H1 (cell line): ENCODE results near the gene BIN1. TPM values are rescaled to one million over a fixed set of nuclear protein-coding genes. Genes with fewer than 3 reads are reported as not detected.

ENCODE experiments used
- CTCF ChIA-PET: fragments of 300-600 bp; sonication (Branson Sonifier 250); formaldehyde crosslinking; loops from one replicate; lab custom pipeline; 2021; ENCODE audit not compliant: partially characterized antibody; lab: Charles Lee
- POLR2A ChIA-PET: fragments of 300-600 bp; sonication (Branson Sonifier 250); formaldehyde crosslinking; loops from one replicate; lab custom pipeline; 2021; ENCODE audit warnings: inconsistent platforms; ENCODE audit not compliant: partially characterized antibody; lab: Charles Lee
- DNase-seq, 2 experiments: peaks; one replicate each; pipeline versions ENCODE4 v3.0.0 to v3.0.0-alpha.2; 2010 to 2022; ENCODE audit warnings: low spot score in 2 of 2, low read depth in 1 of 2, mixed read lengths in 1 of 2
- FAIRE-seq: peaks from 2 replicates; lab custom pipeline; 2011; peaks lifted over from hg19 to GRCh38; lab: Jason Lieb, UNC
- H2AFZ ChIP-seq: 2 replicates; pipeline ENCODE4 v1.8.1; 2012; ENCODE audit warnings: low read length, inconsistent platforms
- H2AK5ac ChIP-seq: 2 replicates; pipeline ENCODE4 v1.6.1; 2013; ENCODE audit warnings: low read depth, low read length
- H2BK120ac ChIP-seq: replicated peaks from 2 replicates; pipeline ENCODE3; 2013; ENCODE audit warnings: low read depth, low read length, inconsistent platforms
- H2BK12ac ChIP-seq: 2 replicates; pipeline ENCODE4 v1.6.1; 2013; ENCODE audit warnings: low read depth, low read length
- H2BK15ac ChIP-seq: 2 replicates; pipeline ENCODE4 v1.6.1; 2013; ENCODE audit warnings: low read length
- H2BK20ac ChIP-seq: 2 replicates; pipeline ENCODE4 v1.6.1; 2013; ENCODE audit warnings: low read length
- H2BK5ac ChIP-seq: 2 replicates; pipeline ENCODE4 v1.6.1; 2013; ENCODE audit warnings: low read depth, low read length
- H3K14ac ChIP-seq: 2 replicates; pipeline ENCODE4 v1.6.1; 2013; ENCODE audit warnings: inconsistent platforms; ENCODE audit not compliant: insufficient read length
- H3K18ac ChIP-seq: 2 replicates; pipeline ENCODE4 v1.6.1; 2013; ENCODE audit warnings: low read length; ENCODE audit errors: extremely low read depth
- H3K23ac ChIP-seq: 2 replicates; pipeline ENCODE4 v1.6.1; 2013; ENCODE audit warnings: inconsistent platforms; ENCODE audit not compliant: insufficient read length
- H3K23me2 ChIP-seq: 2 replicates; pipeline ENCODE4 v1.6.1; 2013; ENCODE audit warnings: low read depth, low read length
- H3K27ac ChIP-seq: 2 replicates; pipeline ENCODE4 v1.6.1; 2011; ENCODE audit warnings: low read depth, low read length, inconsistent platforms
- H3K27me3 ChIP-seq, 4 experiments: replicated peaks in 1 of 4; 1 replicate in 1 of 4; 2 replicates in 3 of 4; pipeline versions ENCODE4 v1.6.1 to v1.8.1; 2011 to 2013; ENCODE audit warnings: low read length in 3 of 4, mild to moderate bottlenecking in 3 of 4, inconsistent platforms in 2 of 4, mixed read lengths in 2 of 4, moderate library complexity in 1 of 4; ENCODE audit not compliant: control insufficient read depth in 3 of 4, insufficient read depth in 3 of 4; ENCODE audit errors: extremely low read depth in 1 of 4
- H3K36me3 ChIP-seq, 4 experiments: 2 replicates each; pipeline versions ENCODE4 v1.6.1 to v1.8.1; 2011 to 2013; ENCODE audit warnings: mild to moderate bottlenecking in 4 of 4, low read length in 3 of 4, moderate library complexity in 2 of 4, control low read depth in 1 of 4, inconsistent platforms in 1 of 4; ENCODE audit not compliant: insufficient read depth in 4 of 4, control insufficient read depth in 2 of 4
- H3K4ac ChIP-seq: replicated peaks from 2 replicates; pipeline ENCODE3; 2013; ENCODE audit warnings: low read length, low read depth, mixed read lengths, inconsistent platforms; ENCODE audit not compliant: insufficient read length
- H3K4me1 ChIP-seq, 4 experiments: replicated peaks in 1 of 4; 1 replicate in 1 of 4; 2 replicates in 3 of 4; pipeline versions ENCODE4 v1.6.1 to v1.8.1; 2011 to 2013; ENCODE audit warnings: low read length in 3 of 4, inconsistent platforms in 2 of 4, mixed read lengths in 1 of 4; ENCODE audit not compliant: insufficient read depth in 4 of 4, control insufficient read depth in 3 of 4
- H3K4me2 ChIP-seq, 2 experiments: 2 replicates each; pipeline versions ENCODE4 v1.6.1 to v1.8.1; 2011 to 2013; ENCODE audit warnings: low read depth in 2 of 2, low read length in 2 of 2, control low read depth in 1 of 2, inconsistent platforms in 1 of 2, mild to moderate bottlenecking in 1 of 2; ENCODE audit not compliant: insufficient read depth in 1 of 2
- H3K4me3 ChIP-seq, 4 experiments: fragments of 200-600, 300-600 bp in 1 of 4; sonication (generic), shearing (Covaris generic), sonication (Bioruptor Twin) in 1 of 4; 2 replicates each; pipeline versions ENCODE4 v1.5.1 to v1.8.1; 2011 to 2016; ENCODE audit warnings: low read length in 4 of 4, low read depth in 3 of 4, control low read depth in 2 of 4, inconsistent platforms in 2 of 4, mild to moderate bottlenecking in 2 of 4, mixed read lengths in 1 of 4, moderate library complexity in 1 of 4; ENCODE audit not compliant: insufficient read depth in 2 of 4; ENCODE audit errors: extremely low read depth in 1 of 4
- H3K56ac ChIP-seq: replicated peaks from 2 replicates; pipeline ENCODE3; 2013; ENCODE audit warnings: low read depth, mild to moderate bottlenecking, mixed read lengths, low read length, inconsistent platforms; ENCODE audit not compliant: insufficient read length
- H3K79me1 ChIP-seq: 2 replicates; pipeline ENCODE4 v1.6.1; 2013; ENCODE audit warnings: low read depth, low read length, control low read depth
- H3K79me2 ChIP-seq, 2 experiments: 2 replicates each; pipeline versions ENCODE4 v1.6.1 to v1.8.1; 2012 to 2013; ENCODE audit warnings: low read length in 2 of 2, mild to moderate bottlenecking in 2 of 2, inconsistent platforms in 1 of 2; ENCODE audit not compliant: insufficient read depth in 2 of 2, control insufficient read depth in 1 of 2
- H3K9ac ChIP-seq, 4 experiments: replicated peaks in 1 of 4; 1 replicate in 1 of 4; 2 replicates in 3 of 4; pipeline versions ENCODE4 v1.6.1 to v1.8.1; 2011 to 2013; ENCODE audit warnings: low read depth in 3 of 4, low read length in 3 of 4, control low read depth in 2 of 4, mild to moderate bottlenecking in 2 of 4, moderate library complexity in 2 of 4, inconsistent platforms in 1 of 4; ENCODE audit errors: extremely low read depth in 1 of 4
- H3K9me3 ChIP-seq, 2 experiments: 2 replicates each; pipeline versions ENCODE4 v1.6.1 to v1.8.1; 2012 to 2013; ENCODE audit warnings: mild to moderate bottlenecking in 2 of 2, moderate library complexity in 2 of 2, control low read depth in 1 of 2, inconsistent platforms in 1 of 2, low read depth in 1 of 2, low read length in 1 of 2, mixed read lengths in 1 of 2; ENCODE audit not compliant: insufficient read depth in 2 of 2
- H4K20me1 ChIP-seq, 2 experiments: replicated peaks in 1 of 2; 2 replicates each; pipeline versions ENCODE3 to v1.8.1; 2011 to 2013; ENCODE audit warnings: inconsistent platforms in 2 of 2, low read length in 2 of 2, mild to moderate bottlenecking in 1 of 2; ENCODE audit not compliant: insufficient read depth in 2 of 2, control insufficient read depth in 1 of 2
- H4K5ac ChIP-seq: 2 replicates; pipeline ENCODE4 v1.6.1; 2013; ENCODE audit warnings: low read length, low read depth, mixed read lengths, inconsistent platforms; ENCODE audit not compliant: insufficient read length
- H4K8ac ChIP-seq: 2 replicates; pipeline ENCODE4 v1.8.0; 2013; ENCODE audit warnings: mild to moderate bottlenecking, moderate library complexity, low read length, inconsistent platforms; ENCODE audit not compliant: insufficient read depth; ENCODE audit errors: extremely low read depth
- H4K91ac ChIP-seq: replicated peaks from 2 replicates; pipeline ENCODE3; 2013; ENCODE audit warnings: low read length, mixed read lengths, inconsistent platforms; ENCODE audit not compliant: insufficient read length
- BACH1 ChIP-seq: IDR thresholded peaks from 2 replicates; pipeline ENCODE4 v1.6.1; 2012; ENCODE audit warnings: low read length, improper control_type of control experiment
- CBX8 ChIP-seq: fragments of 300-800, 300-1000 bp; sonication (generic); IDR thresholded peaks from 2 replicates; pipeline ENCODE4 v1.7.1; 2016; ENCODE audit warnings: low read depth, low read length, borderline replicate concordance
- CREB1 ChIP-seq: IDR thresholded peaks from 2 replicates; pipeline ENCODE4 v1.6.1; 2012; ENCODE audit warnings: inconsistent platforms
- KDM1A ChIP-seq: fragments of 200-600, 300-600 bp; sonication (generic); IDR thresholded peaks from 2 replicates; pipeline ENCODE4 v1.7.1; 2016; ENCODE audit warnings: mild to moderate bottlenecking, low read length, borderline replicate concordance
- KDM4A ChIP-seq: IDR thresholded peaks from one replicate; pipeline ENCODE4 v1.7.1; 2012; ENCODE audit warnings: low read depth, mild to moderate bottlenecking, moderate library complexity, low read length, inconsistent platforms; ENCODE audit not compliant: severe bottlenecking
- MAFK ChIP-seq: IDR thresholded peaks from 2 replicates; pipeline ENCODE4 v1.6.1; 2012; ENCODE audit warnings: low read depth, mild to moderate bottlenecking, improper control_type of control experiment, low read length
- POLR2A ChIP-seq, 2 experiments: IDR thresholded peaks; 1 replicate in 1 of 2; 2 replicates in 1 of 2; pipeline ENCODE4 v1.6.1; 2011; ENCODE audit warnings: low read depth in 2 of 2, low read length in 2 of 2, mild to moderate bottlenecking in 2 of 2; ENCODE audit errors: control extremely low read depth in 1 of 2
- RBBP5 ChIP-seq: IDR thresholded peaks from 2 replicates; pipeline ENCODE4 v1.7.1; 2012; ENCODE audit warnings: low read depth, mild to moderate bottlenecking, inconsistent platforms, low read length, moderate library complexity, borderline replicate concordance
- RNF2 ChIP-seq: fragments of 200-900, 300-1000 bp; sonication (generic); IDR thresholded peaks from 2 replicates; pipeline ENCODE4 v1.7.1; 2016; ENCODE audit warnings: borderline replicate concordance, low read depth, mild to moderate bottlenecking, antibody characterized with exemption, low read length; ENCODE audit not compliant: poor library complexity, severe bottlenecking; ENCODE audit errors: missing control alignments
- SIX5 ChIP-seq: IDR thresholded peaks from 2 replicates; pipeline ENCODE4 v1.6.1; 2011; ENCODE audit warnings: mild to moderate bottlenecking, low read depth, low read length
- SP1 ChIP-seq: IDR thresholded peaks from 2 replicates; pipeline ENCODE4 v1.6.1; 2011; ENCODE audit warnings: low read depth, low read length
- SP4 ChIP-seq: IDR thresholded peaks from 2 replicates; pipeline ENCODE4 v1.6.1; 2012; ENCODE audit warnings: low read length, inconsistent platforms
- SRF ChIP-seq: IDR thresholded peaks from 2 replicates; pipeline ENCODE4 v1.6.1; 2011; ENCODE audit warnings: mild to moderate bottlenecking, low read depth, low read length, moderate library complexity
- TAF7 ChIP-seq: optimal IDR thresholded peaks from 2 replicates; pipeline ENCODE3; 2011; ENCODE audit warnings: low read depth, mild to moderate bottlenecking, inconsistent platforms, low read length, moderate library complexity, borderline replicate concordance
- TEAD4 ChIP-seq: IDR thresholded peaks from 2 replicates; pipeline ENCODE4 v1.6.1; 2012; ENCODE audit warnings: low read depth, low read length, inconsistent platforms, mixed read lengths
- YY1 ChIP-seq: IDR thresholded peaks from 2 replicates; pipeline ENCODE4 v1.6.1; 2011; ENCODE audit warnings: low read depth, mild to moderate bottlenecking, low read length
- ZNF274 ChIP-seq: IDR thresholded peaks from 2 replicates; pipeline ENCODE4 v1.7.0; 2012; ENCODE audit warnings: low read length, borderline replicate concordance; ENCODE audit errors: extremely low read depth
- WGBS, 2 experiments: shearing (Covaris generic) in 1 of 2; methylation state at CpG; one replicate each; pipeline versions ENCODE4 v1.1.6 to v1.1.7; 2013 to 2015; ENCODE audit warnings: low lambda C conversion rate in 2 of 2, mixed read lengths in 2 of 2, inconsistent platforms in 1 of 2, low coverage in 1 of 2, missing lambda C conversion rate in 1 of 2; ENCODE audit not compliant: insufficient replicate concordance in 2 of 2, insufficient coverage in 1 of 2, insufficient read length in 1 of 2; ENCODE audit errors: extremely low coverage in 1 of 2, missing lambda C conversion rate in 1 of 2; 5-methylcytosine and 5-hydroxymethylcytosine counted together
- polyA plus RNA-seq, 7 experiments: library from polyadenylated mRNA; depleted of rRNA in 3 of 7; stranded (reverse) in 5 of 7; unstranded in 2 of 7; fragments of >200 nt in 5 of 7; fragments of 200-250 nt in 2 of 7; gene quantifications; 1 replicate in 5 of 7; 2 replicates in 1 of 7; 4 replicates in 1 of 7; pipeline versions ENCODE4 v1.2.1 to v1.2.3, GENCODE V29; 2011 to 2013; ENCODE audit warnings: missing spikeins in 2 of 7, mixed read lengths in 2 of 7
- total RNA-seq: library from RNA; stranded (reverse); fragmentation: NEBNext Ultra II Directional; extraction: Animal tissue kit (Norgen Biotek cat#: 25700); gene quantifications from 2 replicates; pipeline ENCODE4 v1.2.1, GENCODE V29; 2021

The BIN1 gene
- total and polyA plus RNA-seq, 2 of the 8 experiments (the other 6 are each of a cell fraction or from before 2014, with no cell fraction given): 23.6 to 35.6 TPM

DNA sequence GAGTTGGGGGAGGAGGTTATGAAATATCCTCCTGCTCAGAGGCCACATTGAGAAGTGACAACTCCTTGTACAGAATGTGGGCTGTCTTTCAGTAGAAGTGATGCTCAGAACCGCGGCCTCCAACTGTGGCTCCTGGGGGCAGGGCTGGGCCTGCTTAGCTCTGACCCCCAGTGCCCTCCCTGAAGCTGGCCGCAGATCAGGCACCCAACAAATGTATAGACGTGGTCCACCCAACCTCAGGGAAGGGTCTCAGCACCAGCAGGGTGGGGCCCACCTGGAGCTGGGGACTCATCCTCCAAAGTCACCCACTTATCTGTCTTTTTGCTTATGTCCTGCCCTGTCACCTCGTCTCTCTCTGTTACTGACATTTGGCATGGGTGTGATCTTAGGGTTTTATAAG lies 11.1 kb upstream of the BIN1 start:
- H3K23ac ChIP-seq: no peak overlapping the region
- H2BK5ac ChIP-seq: no peak overlapping the region
- ChIA-PET CTCF (no interaction called here), POLR2A (no interaction called here)
- H3K18ac ChIP-seq: no peak overlapping the region
- DNase-seq (peak in 1 of 2 experiments; percentile 13), FAIRE-seq (no peak)
- H3K79me1 ChIP-seq: no peaks in the 10 kb centered on the region
- no peak overlapping the region for H3K9ac ChIP-seq
- H4K8ac ChIP-seq: no peak overlapping the region
- H3K4me2 ChIP-seq: no peak overlapping the region
- H2BK120ac ChIP-seq: no peak overlapping the region
- no peak overlapping the region for H2BK20ac ChIP-seq
- no peak overlapping the region for H2AK5ac ChIP-seq
- WGBS, 2 experiments: 86% methylated on average over 5 of the region's 5 CpGs; no CpG with 5 or more reads in 1 of the 2 experiments
- H2BK12ac ChIP-seq: no peak overlapping the region
- no peak overlapping the region for H3K27ac ChIP-seq
- H2AFZ ChIP-seq: no peak overlapping the region
- H3K79me2 ChIP-seq: no peaks in the 10 kb centered on the region
- H4K20me1 ChIP-seq: no peaks in the 10 kb centered on the region
- H3K4me3 ChIP-seq: no peak overlapping the region
- H4K91ac ChIP-seq: no peak overlapping the region
- no peak overlapping the region for H3K56ac ChIP-seq
- no peaks in the 10 kb centered on the region for H3K4me1 ChIP-seq
- no peaks in the 10 kb centered on the region for H3K36me3 ChIP-seq
- peaks cover 13 to 20% of the 10 kb centered on the region in 2 experiments; a peak in 3 of 4 replicates for H3K9me3 ChIP-seq
- no peak overlapping the region for H2BK15ac ChIP-seq
- H4K5ac ChIP-seq: no peak overlapping the region
- no peak overlapping the region for H3K14ac ChIP-seq
- H3K23me2 ChIP-seq: no peaks in the 10 kb centered on the region
- no peak overlapping the region for H3K4ac ChIP-seq
- no peaks in the 10 kb centered on the region for H3K27me3 ChIP-seq
- no peak for TF ChIP-seq MAFK
- no peak for TF ChIP-seq KDM4A
- TF ChIP-seq TEAD4: no peak
- no peak for TF ChIP-seq SRF
- no peak for TF ChIP-seq YY1
- no peak for TF ChIP-seq RNF2
- no peak for TF ChIP-seq KDM1A
- TF ChIP-seq BACH1: no peak
- TF ChIP-seq CBX8: no peak
- no peak for TF ChIP-seq POLR2A (IDR thresholded peaks at IDR 0.05; ENCODE audit: control extremely low read depth in 1 of 2, low read depth in 2 of 2, low read length in 2 of 2)
- TF ChIP-seq TAF7: no peak
- TF ChIP-seq RBBP5: no peak
- TF ChIP-seq SIX5: no peak
- no peak for TF ChIP-seq ZNF274
- no peak for TF ChIP-seq SP1
- no peak for TF ChIP-seq SP4
- TF ChIP-seq CREB1: no peak
